IMR-90 (cell line): ENCODE measurements around the gene LYZ. TPM values are rescaled to one million over a fixed set of nuclear protein-coding genes. Genes with fewer than 3 reads are reported as not detected.

ENCODE experiments used
- ATAC-seq: fragments of 200-7000 bp; cut with Tn5 transposase; 2 replicates; pipeline ENCODE4 v1.9.1; 2020; ENCODE audit warnings: low read depth, mild to moderate bottlenecking, moderate library complexity
- BruUV-seq: library from RNA; stranded (reverse); fragments of 400-500 nt; replicated peaks from 2 replicates; lab custom pipeline; 2021; lab: Mats Ljungman, UMichigan
- CTCF ChIA-PET: fragments of 300-600 bp; formaldehyde crosslinking; extraction: SDS; loops from one replicate; lab custom pipeline; 2021; ENCODE audit warnings: antibody characterized with exemption; lab: Yijun Ruan, JAX
- POLR2A ChIA-PET: fragments of 300-600 bp; sonication (Branson Sonifier 250); formaldehyde crosslinking; loops from one replicate; lab custom pipeline; 2022; ENCODE audit warnings: antibody characterized with exemption; ENCODE audit not compliant: unreplicated experiment; lab: Charles Lee
- DNase-seq: peaks from one replicate; pipeline ENCODE4 v3.0.0; 2013
- H2AFZ ChIP-seq: replicated peaks from 2 replicates; pipeline ENCODE3; 2013; ENCODE audit warnings: low read length, mild to moderate bottlenecking; ENCODE audit not compliant: poor library complexity
- H2AK5ac ChIP-seq: 2 replicates; pipeline ENCODE4 v1.6.1; 2013; ENCODE audit warnings: low read depth, low read length, inconsistent platforms
- H2AK9ac ChIP-seq: replicated peaks from 2 replicates; pipeline ENCODE3; 2013; ENCODE audit warnings: mild to moderate bottlenecking, low read depth, low read length, moderate library complexity; ENCODE audit not compliant: poor library complexity
- H2BK120ac ChIP-seq: 2 replicates; pipeline ENCODE4 v1.6.1; 2013; ENCODE audit warnings: low read depth, low read length, inconsistent platforms
- H2BK15ac ChIP-seq: 3 replicates; pipeline ENCODE4 v1.6.1; 2013; ENCODE audit warnings: low read depth, low read length, inconsistent platforms
- H2BK20ac ChIP-seq: 2 replicates; pipeline ENCODE4 v1.6.1; 2013; ENCODE audit warnings: low read depth, mild to moderate bottlenecking, inconsistent platforms, low read length, moderate library complexity
- H2BK5ac ChIP-seq: 2 replicates; pipeline ENCODE4 v1.6.1; 2013; ENCODE audit warnings: mild to moderate bottlenecking, low read depth, low read length, inconsistent platforms; ENCODE audit not compliant: poor library complexity, severe bottlenecking
- H3K14ac ChIP-seq: replicated peaks from 2 replicates; pipeline ENCODE4 v1.6.1; 2013; ENCODE audit warnings: low read depth, low read length, inconsistent platforms
- H3K18ac ChIP-seq: 2 replicates; pipeline ENCODE4 v1.6.1; 2013; ENCODE audit warnings: low read depth, low read length, control low read depth
- H3K23ac ChIP-seq: 2 replicates; pipeline ENCODE4 v1.6.1; 2013; ENCODE audit warnings: low read depth, low read length, inconsistent platforms
- H3K27ac ChIP-seq: 2 replicates; pipeline ENCODE4 v1.5.1; 2013; ENCODE audit warnings: mild to moderate bottlenecking, control low read depth, low read length; ENCODE audit not compliant: insufficient read depth
- H3K27me3 ChIP-seq: 2 replicates; pipeline ENCODE4 v1.6.1; 2013; ENCODE audit warnings: low read length; ENCODE audit not compliant: control insufficient read depth, insufficient read depth
- H3K36me3 ChIP-seq: 2 replicates; pipeline ENCODE4 v1.6.1; 2013; ENCODE audit warnings: low read length, mixed read lengths; ENCODE audit not compliant: control insufficient read depth, insufficient read depth
- H3K4ac ChIP-seq: 2 replicates; pipeline ENCODE4 v1.6.1; 2013; ENCODE audit warnings: low read depth, low read length, inconsistent platforms
- H3K4me1 ChIP-seq: 2 replicates; pipeline ENCODE4 v1.6.1; 2013; ENCODE audit warnings: low read length, mixed read lengths; ENCODE audit not compliant: control insufficient read depth, insufficient read depth
- H3K4me2 ChIP-seq: 2 replicates; pipeline ENCODE4 v1.6.1; 2013; ENCODE audit warnings: low read depth, mild to moderate bottlenecking, control low read depth, low read length, moderate library complexity
- H3K4me3 ChIP-seq: 2 replicates; pipeline ENCODE4 v1.5.1; 2013; ENCODE audit warnings: low read depth, mild to moderate bottlenecking, control low read depth, low read length, moderate library complexity; ENCODE audit not compliant: insufficient read depth
- H3K56ac ChIP-seq: 2 replicates; pipeline ENCODE4 v1.6.1; 2013; ENCODE audit warnings: low read length, inconsistent platforms; ENCODE audit not compliant: insufficient read depth; ENCODE audit errors: extremely low read depth
- H3K79me1 ChIP-seq, 2 experiments: 2 replicates each; pipeline ENCODE4 v1.6.1; 2013; ENCODE audit warnings: low read length in 2 of 2, inconsistent platforms in 1 of 2, low read depth in 1 of 2
- H3K9ac ChIP-seq: 2 replicates; pipeline ENCODE4 v1.6.1; 2013; ENCODE audit warnings: low read depth, low read length, control low read depth
- H3K9me1 ChIP-seq: 2 replicates; pipeline ENCODE4 v1.6.1; 2013; ENCODE audit warnings: low read length, inconsistent platforms; ENCODE audit not compliant: insufficient read depth
- H3K9me3 ChIP-seq: 2 replicates; pipeline ENCODE4 v1.6.1; 2013; ENCODE audit warnings: low read length; ENCODE audit not compliant: control insufficient read depth, insufficient read depth
- H4K20me1 ChIP-seq: 2 replicates; pipeline ENCODE4 v1.6.1; 2013; ENCODE audit warnings: low read length, inconsistent platforms; ENCODE audit not compliant: insufficient read depth
- H4K5ac ChIP-seq: 2 replicates; pipeline ENCODE4 v1.6.1; 2013; ENCODE audit warnings: mild to moderate bottlenecking, low read depth, low read length, control low read depth
- H4K8ac ChIP-seq, 2 experiments: 2 replicates each; pipeline ENCODE4 v1.6.1; 2013; ENCODE audit warnings: low read depth in 2 of 2, low read length in 2 of 2, control low read depth in 1 of 2, inconsistent platforms in 1 of 2
- H4K91ac ChIP-seq: 2 replicates; pipeline ENCODE4 v1.6.1; 2013; ENCODE audit warnings: low read depth, low read length, inconsistent platforms; ENCODE audit not compliant: insufficient read depth
- BHLHE40 ChIP-seq: fragments of 150-350 bp; IDR thresholded peaks from 2 replicates; pipeline ENCODE4 v1.6.1; 2016; ENCODE audit warnings: mild to moderate bottlenecking, low read depth, low read length
- CEBPB ChIP-seq: IDR thresholded peaks from 2 replicates; pipeline ENCODE4 v1.6.1; 2012; ENCODE audit warnings: low read depth, low read length, improper control_type of control experiment
- CHD1 ChIP-seq: IDR thresholded peaks from 2 replicates; pipeline ENCODE4 v1.6.1; 2012; ENCODE audit warnings: low read depth, low read length, improper control_type of control experiment
- CTCF ChIP-seq: conservative IDR thresholded peaks from 2 replicates; pipeline ENCODE4 v1.5.1; 2012; ENCODE audit warnings: mild to moderate bottlenecking, low read depth, low read length, improper control_type of control experiment
- ELK1 ChIP-seq: fragments of 150-350 bp; IDR thresholded peaks from 2 replicates; pipeline ENCODE4 v1.6.1; 2016; ENCODE audit warnings: low read depth, mild to moderate bottlenecking, low read length, moderate library complexity, borderline replicate concordance
- FOS ChIP-seq: fragments of 150-350 bp; IDR thresholded peaks from 2 replicates; pipeline ENCODE4 v1.6.1; 2016; ENCODE audit warnings: low read depth, low read length
- MAFK ChIP-seq: IDR thresholded peaks from 2 replicates; pipeline ENCODE4 v1.6.1; 2012; ENCODE audit warnings: low read depth, low read length, improper control_type of control experiment
- MAZ ChIP-seq: IDR thresholded peaks from 2 replicates; pipeline ENCODE4 v1.6.1; 2012; ENCODE audit warnings: low read depth, mild to moderate bottlenecking, low read length, improper control_type of control experiment, moderate library complexity, borderline replicate concordance
- MXI1 ChIP-seq: IDR thresholded peaks from 2 replicates; pipeline ENCODE4 v1.6.1; 2012; ENCODE audit warnings: low read depth, mild to moderate bottlenecking, low read length, moderate library complexity, borderline replicate concordance
- NFE2L2 ChIP-seq: fragments of 150-350 bp; IDR thresholded peaks from 2 replicates; pipeline ENCODE4 v1.6.1; 2016; ENCODE audit warnings: low read depth, mild to moderate bottlenecking, low read length
- POLR2A ChIP-seq: IDR thresholded peaks from 2 replicates; pipeline ENCODE4 v1.6.1; 2012; ENCODE audit warnings: mild to moderate bottlenecking, low read depth, low read length
- RAD21 ChIP-seq: IDR thresholded peaks from 2 replicates; pipeline ENCODE4 v1.6.1; 2012; ENCODE audit warnings: low read length, improper control_type of control experiment
- RCOR1 ChIP-seq: IDR thresholded peaks from 2 replicates; pipeline ENCODE4 v1.6.1; 2012; ENCODE audit warnings: mild to moderate bottlenecking, low read length, improper control_type of control experiment; ENCODE audit not compliant: insufficient replicate concordance
- RFX5 ChIP-seq: IDR thresholded peaks from 2 replicates; pipeline ENCODE4 v1.8.0; 2012; ENCODE audit warnings: low read depth, mild to moderate bottlenecking, low read length, moderate library complexity
- SMC3 ChIP-seq: fragments of 150-350 bp; IDR thresholded peaks from 2 replicates; pipeline ENCODE4 v1.6.1; 2016; ENCODE audit warnings: low read depth, mild to moderate bottlenecking, antibody characterized with exemption, low read length, moderate library complexity
- USF2 ChIP-seq: fragments of 150-350 bp; IDR thresholded peaks from 2 replicates; pipeline ENCODE4 v1.6.1; 2017; ENCODE audit warnings: mild to moderate bottlenecking, antibody characterized with exemption, low read length, low read depth
- WGBS, 2 experiments: methylation state at CpG; one replicate each; pipeline versions ENCODE4 v1.1.5 to v1.1.7; 2013; ENCODE audit warnings: missing lambda C conversion rate in 2 of 2; ENCODE audit not compliant: insufficient read length in 1 of 2; ENCODE audit errors: extremely low coverage in 2 of 2; 5-methylcytosine and 5-hydroxymethylcytosine counted together
- dilution Hi-C: fragments of 300-500 bp; cut with HindIII; formaldehyde crosslinking; loops from one replicate; pipeline ENCODE4 v1.14.3; 2018; ENCODE audit warnings: low sequenced_read_pairs; ENCODE audit not compliant: unreplicated experiment
- in situ Hi-C: fragments of 300-500 bp; cut with MboI; formaldehyde crosslinking; loops from 3 replicates; pipeline ENCODE4 v1.14.3; 2019; ENCODE audit warnings: low sequenced_read_pairs, inconsistent platforms, mixed read lengths
- intact Hi-C: fragments of 100-400 bp; cut with micrococcal nuclease; formaldehyde crosslinking; loops from 2 replicates; pipeline ENCODE4 v1.10.0; 2022
- polyA plus RNA-seq, 3 experiments: library from polyadenylated mRNA; depleted of rRNA; stranded (reverse); fragments of >200 nt; gene quantifications; 2 replicates each; pipeline ENCODE4 v1.2.3, GENCODE V29; 2012; ENCODE audit warnings: low replicate concordance in 1 of 3
- total RNA-seq: library from RNA; depleted of rRNA; stranded (reverse); fragments of >200 nt; gene quantifications from 2 replicates; pipeline ENCODE4 v1.2.3, GENCODE V29; 2012

LYZ gene
- total and polyA plus RNA-seq, 2 of the 4 experiments (the other 2 are of a cell fraction): not detected

GRCh38 chr12:69324797-69325466 is 23.2 kb upstream of the LYZ start:
- intact Hi-C loops: no loop called here
- Histone ChIP-seq H2BK15ac (no peak overlapping the region), H3K4me2 (no peak overlapping the region), H2BK5ac (no peak overlapping the region), H4K5ac (no peak overlapping the region), H3K56ac (no peak overlapping the region), H2AK5ac (no peak overlapping the region), H2BK20ac (no peak overlapping the region), H3K79me1 (no peaks in the 10 kb centered on the region), H2AFZ (no peak overlapping the region), H3K36me3 (no peaks in the 10 kb centered on the region), H3K27me3 (peaks cover 12% of the 10 kb centered on the region), H3K23ac (no peak overlapping the region), H3K9ac (no peak overlapping the region), H2AK9ac (no peak overlapping the region), H3K4ac (no peak overlapping the region), H3K18ac (no peak overlapping the region), H3K4me1 (no peaks in the 10 kb centered on the region), H4K8ac (no peak overlapping the region), H3K4me3 (no peak overlapping the region), H2BK120ac (no peak overlapping the region), H3K27ac (no peak overlapping the region), H3K14ac (no peak overlapping the region), H4K20me1 (no peaks in the 10 kb centered on the region), H4K91ac (no peak overlapping the region), H3K9me1 (no peaks in the 10 kb centered on the region), H3K9me3 (no peaks in the 10 kb centered on the region)
- no peak for DNase-seq
- TF ChIP-seq RCOR1: no peak
- TF ChIP-seq MAFK: no peak
- no peak for TF ChIP-seq CEBPB
- no peak for TF ChIP-seq RAD21
- TF ChIP-seq FOS: no peak
- no peak for TF ChIP-seq CTCF
- no peak for TF ChIP-seq BHLHE40
- no peak for TF ChIP-seq NFE2L2
- TF ChIP-seq RFX5: no peak
- TF ChIP-seq ELK1: no peak
- TF ChIP-seq CHD1: no peak
- no peak for TF ChIP-seq MXI1
- TF ChIP-seq USF2: no peak
- TF ChIP-seq SMC3: no peak
- no peak for TF ChIP-seq POLR2A
- no peak for TF ChIP-seq MAZ
- ATAC-seq: no peak
- BruUV-seq: no TSS peak
- in situ Hi-C loops: loop anchor here (25.0 kb wide), 1 partner anchor 412 kb away; the partner anchor contains the start of gene RAB3IP
- CTCF ChIA-PET: interaction anchor here (1.2 kb wide), 1 partner anchor 34 kb away, joined by 3 read pairs; no protein-coding TSS in a partner anchor
- POLR2A ChIA-PET: no interaction called here
- dilution Hi-C loops: no loop called here
- WGBS, 2 experiments: no CpG with 5 or more reads among the region's 2 CpGs
